HT-29 (cell line): ENCODE measurements around the gene PRDM12. TPM values are rescaled to one million over a fixed set of nuclear protein-coding genes. Genes with fewer than 3 reads are reported as not detected.
A peak's percentile ranks its signal among the peaks of the same experiment; 100 is the strongest.

Experiments used
- DNase-seq: peaks from one replicate; pipeline ENCODE4 v3.0.0-alpha.2; 2015; ENCODE audit warnings: low spot score
- total RNA-seq: library from RNA; depleted of rRNA; stranded (reverse); fragments of >200 nt; shearing (Covaris generic); gene quantifications from 2 replicates; pipeline ENCODE4 v1.2.3, GENCODE V29; 2014

The PRDM12 gene
- total RNA-seq, 1 experiment from 2014 or later, result not detected

DNA sequence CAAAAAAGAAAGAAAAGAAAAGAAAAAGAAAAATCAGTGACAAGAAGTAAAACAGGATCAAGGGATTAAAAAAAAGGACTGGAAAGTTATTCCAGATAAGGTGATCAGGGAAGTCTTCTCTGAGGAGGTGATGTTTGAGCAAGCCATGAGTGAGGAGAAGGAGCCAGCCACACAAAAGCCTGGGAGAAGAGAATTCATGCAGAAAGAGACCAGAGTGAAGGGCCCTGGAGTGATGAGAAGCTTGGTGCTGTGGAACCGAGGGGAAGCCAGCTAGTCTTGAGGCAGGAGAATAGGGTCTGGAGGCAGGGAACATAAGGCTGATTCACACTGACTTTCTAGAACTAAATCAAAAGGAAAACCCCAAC is 25.2 kb downstream of the PRDM12 start:
- DNase-seq, result no peak

- peak; percentile 94 for DNase-seq
Observed at GRCh38 chr9:130689937-130690700, 25.7 kb downstream of the PRDM12 start.

DNA sequence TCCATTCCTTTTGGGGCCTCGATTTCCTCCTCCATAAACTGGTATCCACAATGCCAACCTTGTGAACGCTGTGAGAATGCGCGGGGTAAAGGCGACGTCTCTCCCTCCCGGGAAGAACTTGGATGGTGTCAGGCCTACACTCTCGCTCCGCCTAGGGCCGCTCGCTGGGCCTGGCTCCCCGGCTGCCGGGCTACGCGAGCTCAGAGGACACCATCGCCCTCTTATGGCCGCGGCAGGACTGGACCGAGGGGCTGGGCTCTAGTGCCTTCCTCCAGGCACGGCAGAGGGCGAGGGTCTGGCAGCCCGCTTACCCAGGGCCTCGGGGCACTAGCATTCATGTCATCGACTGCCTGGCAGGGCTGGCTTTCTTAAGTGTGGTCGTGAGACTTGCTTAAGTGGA is 27.9 kb downstream of the PRDM12 start:
- DNase-seq, result no peak

DNA sequence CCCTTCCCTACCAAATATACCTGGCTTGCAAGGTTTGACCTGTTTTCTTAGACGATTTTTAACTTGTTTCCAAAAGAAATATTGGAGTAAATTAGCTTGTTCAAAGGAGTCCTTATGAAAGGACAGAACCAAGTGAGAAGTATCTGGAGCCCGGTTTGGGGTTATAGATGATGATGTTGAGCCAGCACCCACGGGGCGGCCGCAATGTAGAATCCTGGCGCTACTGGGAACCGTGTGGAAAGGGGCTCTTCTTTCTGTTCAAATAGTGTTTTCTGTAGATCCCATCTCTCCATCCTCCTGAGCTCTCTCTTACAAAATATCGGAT is 28.7 kb downstream of the PRDM12 start:
- no peak for DNase-seq

GRCh38 chr9:130693426-130694191 is 29.2 kb downstream of the PRDM12 start, which contains the start of gene EXOSC2:
Gene EXOSC2, plus strand, starts transcription at chr9:130693780. Its CDS starts 12 bp downstream, at chr9:130693792.
- peak; percentile 97 for DNase-seq

DNA sequence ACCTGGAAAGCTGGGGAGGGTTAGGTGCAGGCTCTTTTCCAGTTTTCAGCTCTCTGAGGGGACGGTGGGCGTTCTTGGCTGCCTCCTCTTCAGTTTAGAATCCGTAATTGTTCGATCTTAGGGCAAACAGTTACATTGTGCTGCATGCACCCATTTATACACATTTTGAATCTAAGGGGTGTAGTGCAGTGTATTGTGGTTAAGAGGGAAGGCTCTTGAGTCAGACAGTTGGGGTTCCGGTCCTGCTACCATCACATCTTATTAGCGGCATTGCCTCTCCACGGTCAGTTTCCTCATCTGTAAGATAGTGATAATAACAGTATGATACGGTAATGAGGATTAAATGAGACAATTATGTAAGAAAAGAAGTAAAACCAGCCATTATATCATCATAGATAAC is 29.8 kb downstream of the PRDM12 start:
- no peak for DNase-seq

DNA sequence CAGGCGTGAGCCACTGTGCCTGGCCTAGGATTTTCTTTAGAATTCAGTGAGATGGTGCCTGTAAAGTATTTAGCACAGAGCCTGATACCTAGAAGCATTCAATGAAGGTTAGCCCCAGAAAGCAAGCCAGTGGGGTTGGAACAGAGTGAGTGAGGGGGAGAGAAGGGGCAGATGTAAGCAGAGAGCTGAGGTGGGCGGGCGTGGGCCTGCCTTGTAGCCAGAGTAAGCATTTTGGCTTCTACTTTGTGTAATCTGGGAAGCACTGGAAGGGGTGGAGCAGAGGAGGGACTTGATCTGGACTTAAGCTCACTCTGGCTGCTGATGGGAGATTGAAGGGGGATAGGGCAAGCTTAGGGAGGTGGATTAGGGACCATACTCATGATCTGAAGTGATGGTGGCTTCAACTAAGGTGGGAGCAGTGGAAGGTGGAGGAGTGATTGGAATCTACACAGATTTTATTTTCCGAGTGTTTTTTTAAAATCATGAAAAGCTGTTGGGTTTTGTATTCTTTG is 31.8 kb downstream of the PRDM12 start:
- no peak for DNase-seq

DNA sequence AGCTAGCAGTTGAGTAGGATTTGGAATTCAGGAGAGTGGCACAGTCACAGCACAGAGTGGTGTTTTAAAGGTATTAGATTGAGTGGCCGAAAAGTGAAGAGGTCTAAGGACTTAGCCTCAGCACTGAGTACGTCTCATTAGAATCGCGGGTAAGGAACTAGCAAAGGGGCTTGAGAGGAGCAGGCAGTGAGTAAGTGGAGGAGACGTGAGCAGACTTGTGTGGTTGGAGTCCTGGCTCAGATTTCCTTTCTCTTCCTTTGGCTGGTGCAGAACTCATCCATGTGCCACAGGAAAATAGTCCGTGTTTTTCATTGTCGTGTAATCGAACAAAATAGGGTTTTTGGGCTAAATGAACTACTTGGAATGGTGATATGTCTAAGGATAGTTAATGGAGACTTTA is 32.6 kb downstream of the PRDM12 start:
- no peak for DNase-seq

GRCh38 chr9:130698514-130698913 is 34.1 kb downstream of the PRDM12 start:
- DNase-seq, result no peak

GRCh38 chr9:130699047-130699446 is 34.7 kb downstream of the PRDM12 start:
- DNase-seq, result no peak

DNA sequence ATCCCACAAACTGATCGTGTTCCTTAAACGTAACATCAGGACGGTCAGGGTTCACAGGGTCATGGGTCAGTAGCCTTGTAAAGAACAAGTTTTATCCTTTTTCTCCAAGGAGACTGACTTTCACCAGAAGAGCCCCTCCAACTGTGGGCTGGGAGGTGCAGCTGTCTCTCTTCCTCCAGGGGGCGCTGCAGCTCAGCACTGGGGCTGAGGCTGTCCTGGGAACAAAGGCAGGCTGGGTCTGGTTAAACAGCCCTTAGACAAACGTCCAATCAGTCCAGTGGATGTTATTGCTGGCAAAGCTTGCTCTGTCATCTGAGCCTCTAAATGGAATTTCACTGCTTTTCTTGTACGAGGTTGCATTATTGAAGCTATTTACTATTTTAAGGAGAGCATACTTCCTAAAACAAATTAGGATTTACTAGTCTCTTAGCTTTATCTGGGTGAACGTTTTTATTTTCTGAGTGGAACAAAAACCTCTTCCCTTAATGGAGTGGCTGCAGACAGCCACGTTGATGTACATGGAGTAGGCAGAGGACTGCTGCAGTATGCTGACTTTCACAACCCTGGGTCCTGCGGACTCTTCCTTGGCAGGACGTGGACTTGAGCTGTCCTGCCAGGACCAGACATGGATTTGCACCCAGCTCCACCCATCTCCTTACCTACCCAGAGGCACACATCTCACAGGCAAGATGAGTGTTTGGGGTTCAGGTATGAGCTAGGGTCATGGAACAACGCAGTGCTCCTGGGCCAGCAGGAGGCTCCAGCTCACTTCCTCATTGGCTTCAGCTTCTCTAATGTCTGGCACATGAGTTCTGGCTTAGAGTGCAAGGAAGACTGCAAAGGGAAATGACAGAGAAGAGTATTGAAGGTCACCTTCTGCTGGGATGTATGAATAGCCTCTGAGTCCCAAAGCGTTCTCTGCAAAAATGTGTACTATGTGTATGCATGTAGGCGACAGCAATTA is 36.9 kb downstream of the PRDM12 start:
- peak; percentile 74 for DNase-seq

DNA sequence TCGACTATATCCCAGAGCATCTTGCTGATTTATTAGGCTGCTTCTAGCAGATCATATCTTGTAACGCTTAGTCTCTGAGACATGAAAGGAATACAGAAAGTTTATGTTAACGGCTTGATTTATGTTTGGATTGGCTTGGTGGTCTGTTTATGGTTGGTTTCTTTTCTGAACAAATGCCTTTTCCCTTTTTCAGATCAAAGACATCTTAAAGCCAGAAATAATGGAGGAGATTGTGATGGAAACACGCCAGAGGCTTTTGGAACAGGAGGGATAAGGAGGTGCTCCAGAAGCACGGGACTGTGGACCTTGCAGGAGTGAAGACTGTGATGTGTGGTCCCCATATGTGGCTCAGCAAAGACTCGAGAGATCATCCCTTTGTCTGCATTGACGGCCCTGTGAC is 39.1 kb downstream of the PRDM12 start:
- DNase-seq, result no peak

GRCh38 chr9:130707225-130707976 is 43.0 kb downstream of the PRDM12 start:
- peak; percentile 85 for DNase-seq

DNA sequence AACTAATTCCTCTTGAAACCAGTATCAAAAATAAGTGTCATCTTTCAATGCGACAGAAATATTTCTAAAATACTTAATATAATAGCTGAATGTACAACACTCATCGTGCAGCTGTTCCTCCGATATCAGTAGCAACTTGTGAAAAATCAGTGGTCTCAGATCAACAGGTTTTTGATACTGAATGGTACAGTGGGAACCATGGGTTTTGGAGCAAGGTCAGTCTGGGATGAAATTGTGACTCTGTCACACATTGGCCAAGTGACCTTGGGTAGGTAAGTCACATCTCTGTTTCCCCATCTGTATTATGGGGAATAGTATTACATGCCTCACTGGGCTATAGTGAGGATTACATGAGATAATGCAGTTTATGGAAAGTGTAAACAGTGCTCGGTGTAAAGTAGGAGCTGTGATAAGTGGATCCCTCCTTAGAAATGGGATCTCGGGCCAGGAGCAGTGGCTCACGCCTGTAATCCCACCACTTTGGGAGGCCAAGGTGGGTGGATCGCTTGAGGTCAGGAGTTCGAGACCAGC is 46.5 kb downstream of the PRDM12 start:
- no peak for DNase-seq

DNA sequence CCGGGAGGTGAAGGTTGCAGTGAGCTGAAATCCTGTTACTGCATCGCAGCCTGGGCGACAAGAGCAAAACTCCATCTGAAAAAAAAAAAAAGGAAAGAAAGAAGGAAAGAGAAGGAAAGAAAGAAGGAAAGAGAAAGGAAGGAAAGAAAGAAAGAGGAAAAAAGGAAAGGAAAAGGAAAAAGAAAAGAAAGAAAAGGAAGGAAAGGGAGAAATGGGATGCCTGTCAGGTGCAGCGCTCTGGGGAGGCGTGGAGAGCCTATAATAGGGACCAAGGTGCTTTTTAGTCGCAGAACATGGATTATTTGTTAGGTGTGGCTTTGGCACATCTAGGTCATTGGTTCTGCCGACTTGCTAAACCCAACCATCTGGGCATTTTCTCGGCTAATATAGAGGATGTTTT is 47.1 kb downstream of the PRDM12 start:
- no peak for DNase-seq

DNA sequence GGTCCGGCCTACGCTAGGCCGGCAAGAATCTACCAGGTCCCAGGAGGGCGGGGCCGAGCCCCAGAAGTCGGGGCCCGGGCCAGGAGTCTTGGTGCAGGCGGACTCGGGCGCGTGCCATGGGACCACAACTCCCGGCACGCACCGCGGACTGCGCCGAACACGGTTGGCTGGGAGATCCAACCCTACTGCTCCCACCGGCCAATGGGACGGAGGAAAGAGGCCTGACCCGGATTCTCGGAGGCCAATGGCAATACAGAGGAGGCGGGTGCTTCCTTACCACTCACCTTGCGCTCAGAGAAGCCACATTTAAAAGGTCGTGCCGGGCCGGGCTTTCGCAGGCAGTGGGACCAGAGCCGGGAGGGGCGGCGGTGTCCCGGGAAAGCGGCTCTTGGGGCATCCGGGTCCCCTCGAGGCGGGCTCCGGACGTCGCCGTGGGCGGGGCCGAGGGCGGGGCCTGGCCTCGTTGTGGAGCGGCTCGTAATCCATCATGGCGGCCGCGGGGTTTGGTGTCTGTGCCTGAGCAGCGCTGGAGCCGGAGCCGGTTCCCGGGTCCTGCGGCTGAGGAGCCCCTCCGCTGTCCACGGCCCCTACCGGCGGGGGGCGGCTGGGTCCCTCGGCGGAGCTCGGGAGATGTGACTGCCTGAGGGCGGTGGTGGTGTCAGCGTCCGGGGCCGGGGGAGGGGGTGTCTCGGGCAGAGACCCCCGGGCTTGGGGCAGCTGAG is 48.3 kb downstream of the PRDM12 start:
- DNase-seq, result peak; percentile 98

DNA sequence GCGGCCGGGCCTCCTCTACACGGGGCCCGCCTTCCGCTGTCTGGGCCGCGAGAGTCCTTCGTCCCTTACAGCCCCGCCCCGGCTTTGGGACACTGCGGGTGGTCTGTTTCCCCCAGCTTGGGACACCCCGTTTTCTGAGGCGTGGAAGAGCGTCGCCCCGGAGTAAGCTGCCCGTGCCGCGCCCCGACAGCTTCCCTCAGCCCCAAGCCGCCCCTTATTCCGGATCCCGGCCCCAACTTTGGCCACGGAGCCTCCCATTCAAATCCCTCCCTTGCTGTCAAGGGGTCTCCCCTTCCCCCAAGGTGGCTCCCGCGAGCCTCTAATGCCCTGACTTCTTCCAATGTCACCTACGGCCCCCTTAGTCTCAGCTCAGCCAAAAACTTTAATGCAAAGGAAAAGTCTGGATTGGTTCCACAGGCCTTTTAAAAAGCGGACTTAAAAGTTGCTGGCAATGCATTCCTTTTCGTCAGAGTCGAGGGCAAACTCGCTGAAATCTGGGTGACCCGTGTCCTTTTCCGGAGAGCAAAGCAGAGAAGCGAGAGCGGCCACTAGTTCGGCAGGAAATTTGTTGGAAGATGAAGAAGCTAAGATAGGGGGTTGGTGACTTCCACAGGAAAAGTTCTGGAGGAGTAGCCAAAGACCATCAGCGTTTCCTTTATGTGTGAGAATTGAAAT is 49.0 kb downstream of the PRDM12 start:
- DNase-seq, result no peak

GRCh38 chr9:130714586-130715110 is 50.3 kb downstream of the PRDM12 start:
- DNase-seq, result no peak

DNA sequence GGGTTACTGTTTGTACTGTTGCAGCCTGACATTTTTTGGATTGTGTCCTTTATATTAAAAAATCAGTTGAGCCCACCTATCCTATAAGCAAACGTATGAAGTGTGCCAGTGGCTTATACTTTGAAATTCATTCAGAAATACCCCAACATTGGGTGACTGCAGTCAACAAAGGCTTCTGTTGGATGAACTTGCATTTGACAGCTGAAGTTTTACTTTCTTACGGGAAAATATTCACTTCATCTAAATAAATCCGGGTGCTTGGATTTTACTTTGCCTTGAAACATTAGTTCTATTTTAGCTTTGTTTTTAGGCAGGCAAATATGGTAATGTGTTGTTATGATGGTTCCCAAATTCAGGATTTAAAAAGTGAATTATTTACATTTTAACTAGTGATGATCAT is 50.9 kb downstream of the PRDM12 start:
- no peak for DNase-seq
